HCT116 (cell line): ENCODE data around the gene SENP8. TPM values are rescaled to one million over a fixed set of nuclear protein-coding genes. Genes with fewer than 3 reads are reported as not detected.

ENCODE experiments used
- ATAC-seq: fragments of 200-7000 bp; cut with Tn5 transposase; 2 replicates; pipeline ENCODE4 v1.9.1; 2020; ENCODE audit warnings: mild to moderate bottlenecking, moderate library complexity
- BruUV-seq: library from RNA; stranded (reverse); fragments of 400-500 nt; replicated peaks from 2 replicates; lab custom pipeline; 2021; lab: Mats Ljungman, UMichigan
- CTCF ChIA-PET: fragments of 300-600 bp; sonication (Branson Sonifier 250); formaldehyde crosslinking; loops from one replicate; lab custom pipeline; 2021; ENCODE audit warnings: antibody characterized with exemption; lab: Charles Lee
- POLR2A ChIA-PET: fragments of 300-600, 350-600 bp; sonication (Branson Sonifier 250); formaldehyde crosslinking; loops from one replicate; lab custom pipeline; 2021; ENCODE audit warnings: antibody characterized with exemption; lab: Charles Lee
- RAD21 ChIA-PET, 2 experiments: fragments of 300-600 bp; sonication (Branson Sonifier 250); formaldehyde crosslinking; loops; one replicate each; lab custom pipeline; 2023; ENCODE audit warnings: low total read pairs in 2 of 2; ENCODE audit not compliant: uncharacterized antibody in 2 of 2, unreplicated experiment in 2 of 2, low non-redundant PET in 1 of 2; lab: Charles Lee
- DNase-seq: peaks from one replicate; pipeline ENCODE4 v3.0.0-alpha.2; 2010; ENCODE audit warnings: low read depth, low spot score
- H2AFZ ChIP-seq: fragments of 200-600 bp; shearing (Covaris generic), sonication (generic); 2 replicates; pipeline ENCODE4 v1.6.1; 2017; ENCODE audit warnings: low read depth, mixed run types, mixed read lengths, antibody characterized with exemption, low read length; ENCODE audit not compliant: poor library complexity, severe bottlenecking
- H3K27ac ChIP-seq: 2 replicates; pipeline ENCODE4 v1.5.1; 2012; ENCODE audit warnings: low read depth, low read length
- H3K27me3 ChIP-seq: fragments of 200-600 bp; sonication (generic); 2 replicates; pipeline ENCODE4 v1.6.1; 2016; ENCODE audit warnings: mixed run types, low read length, mixed read lengths; ENCODE audit not compliant: insufficient read depth
- H3K36me3 ChIP-seq, 2 experiments: fragments of 200-500 bp in 1 of 2; fragments of 200-600 bp in 1 of 2; sonication (Bioruptor generic) in 1 of 2; sonication (generic) in 1 of 2; 2 replicates each; pipeline versions ENCODE4 v1.5.1 to v1.6.1; 2014 to 2016; ENCODE audit warnings: low read length in 2 of 2, inconsistent platforms in 1 of 2, mixed read lengths in 1 of 2, mixed run types in 1 of 2; ENCODE audit not compliant: insufficient read depth in 2 of 2, control insufficient read depth in 1 of 2
- H3K4me1 ChIP-seq, 2 experiments: fragments of 200-600 bp in 1 of 2; sonication (generic) in 1 of 2; 2 replicates each; pipeline versions ENCODE4 v1.5.1 to v1.6.1; 2012 to 2017; ENCODE audit warnings: low read length in 2 of 2, inconsistent platforms in 1 of 2, mild to moderate bottlenecking in 1 of 2, mixed read lengths in 1 of 2, mixed run types in 1 of 2, moderate library complexity in 1 of 2; ENCODE audit not compliant: insufficient read depth in 2 of 2, control insufficient read depth in 1 of 2
- H3K4me2 ChIP-seq: fragments of 200-600 bp; sonication (generic); 2 replicates; pipeline ENCODE4 v1.6.1; 2017; ENCODE audit warnings: mixed run types, low read length, mixed read lengths
- H3K4me3 ChIP-seq, 2 experiments: fragments of 200-600 bp in 1 of 2; sonication (generic) in 1 of 2; replicated peaks in 1 of 2; 2 replicates each; pipeline ENCODE4 v1.5.1; 2011 to 2016; ENCODE audit warnings: low read length in 2 of 2, control low read depth in 1 of 2, low read depth in 1 of 2, mild to moderate bottlenecking in 1 of 2, mixed read lengths in 1 of 2, mixed run types in 1 of 2
- H3K79me2 ChIP-seq: fragments of 200-600 bp; sonication (generic); 2 replicates; pipeline ENCODE4 v1.6.1; 2017; ENCODE audit warnings: mild to moderate bottlenecking, mixed run types, low read length, moderate library complexity, mixed read lengths; ENCODE audit not compliant: insufficient read depth
- H3K9ac ChIP-seq: fragments of 200-600 bp; sonication (generic); 2 replicates; pipeline ENCODE4 v1.6.1; 2016; ENCODE audit warnings: low read length, mixed read lengths
- H3K9me2 ChIP-seq: fragments of 200-600 bp; sonication (generic), shearing (Covaris generic); 2 replicates; pipeline ENCODE4 v1.6.1; 2017; ENCODE audit warnings: mixed run types, mild to moderate bottlenecking, moderate library complexity; ENCODE audit not compliant: insufficient read depth
- H3K9me3 ChIP-seq, 2 experiments: fragments of 200-500 bp in 1 of 2; fragments of 200-600 bp in 1 of 2; sonication (Bioruptor generic) in 1 of 2; sonication (generic) in 1 of 2; 2 replicates each; pipeline ENCODE4 v1.6.1; 2014 to 2017; ENCODE audit warnings: low read length in 2 of 2, mixed read lengths in 2 of 2, inconsistent platforms in 1 of 2, low read depth in 1 of 2, mild to moderate bottlenecking in 1 of 2, mixed run types in 1 of 2, moderate library complexity in 1 of 2; ENCODE audit not compliant: control insufficient read depth in 1 of 2, insufficient read depth in 1 of 2
- H4K20me1 ChIP-seq: fragments of 200-600 bp; sonication (generic), shearing (Covaris generic); 2 replicates; pipeline ENCODE4 v1.6.1; 2017; ENCODE audit warnings: mixed run types, mild to moderate bottlenecking, moderate library complexity; ENCODE audit not compliant: insufficient read depth
- CBX3 ChIP-seq: IDR thresholded peaks from 2 replicates; pipeline ENCODE4 v1.6.1; 2012; ENCODE audit warnings: low read depth
- CEBPB ChIP-seq: IDR thresholded peaks from 2 replicates; pipeline ENCODE4 v1.6.1; 2012; ENCODE audit warnings: low read depth
- EGR1 ChIP-seq: IDR thresholded peaks from 2 replicates; pipeline ENCODE4 v1.6.1; 2012; ENCODE audit warnings: low read depth
- ELF1 ChIP-seq: IDR thresholded peaks from 2 replicates; pipeline ENCODE4 v1.6.1; 2012; ENCODE audit warnings: low read depth, borderline replicate concordance
- EZH2 ChIP-seq: fragments of 200-600 bp; sonication (generic); IDR thresholded peaks from 2 replicates; pipeline ENCODE4 v1.6.1; 2017; ENCODE audit warnings: antibody characterized with exemption, mixed run types
- EZH2phosphoT487 ChIP-seq: fragments of 200-600 bp; IDR thresholded peaks from 2 replicates; pipeline ENCODE4 v1.6.1; 2018; ENCODE audit warnings: antibody characterized with exemption, borderline replicate concordance
- FOSL1 ChIP-seq: IDR thresholded peaks from 2 replicates; pipeline ENCODE4 v1.6.1; 2012; ENCODE audit warnings: low read depth
- POLR2A ChIP-seq: IDR thresholded peaks from 2 replicates; pipeline ENCODE4 v1.7.0; 2011; ENCODE audit warnings: borderline replicate concordance; ENCODE audit not compliant: insufficient read depth, insufficient read length; ENCODE audit errors: extremely low read depth
- POLR2AphosphoS5 ChIP-seq: IDR thresholded peaks from 2 replicates; pipeline ENCODE4 v1.6.1; 2011; ENCODE audit warnings: mild to moderate bottlenecking, low read depth, low read length, moderate library complexity
- RAD21 ChIP-seq: IDR thresholded peaks from 2 replicates; pipeline ENCODE4 v1.6.1; 2012; ENCODE audit warnings: low read depth, mild to moderate bottlenecking
- SIN3A ChIP-seq: IDR thresholded peaks from 2 replicates; pipeline ENCODE4 v1.6.1; 2012; ENCODE audit warnings: low read depth
- SRF ChIP-seq: IDR thresholded peaks from 2 replicates; pipeline ENCODE4 v1.6.1; 2012; ENCODE audit warnings: low read depth
- YY1 ChIP-seq: IDR thresholded peaks from 2 replicates; pipeline ENCODE4 v1.6.1; 2011; ENCODE audit warnings: low read length, low read depth, moderate library complexity, mild to moderate bottlenecking; ENCODE audit not compliant: insufficient replicate concordance; ENCODE audit errors: extremely low read depth
- ZFX ChIP-seq: fragments of 450-650 bp; IDR thresholded peaks from 2 replicates; pipeline ENCODE4 v1.6.1; 2017
- ZNF274 ChIP-seq: fragments of 200-500 bp; sonication (Bioruptor generic); IDR thresholded peaks from 2 replicates; pipeline ENCODE4 v1.6.1; 2014; ENCODE audit warnings: mild to moderate bottlenecking, low read depth, low read length, inconsistent platforms
- intact Hi-C: fragments of 100-400 bp; cut with micrococcal nuclease; formaldehyde crosslinking; loops from 2 replicates; pipeline ENCODE4 v1.10.0; 2022
- total RNA-seq: library from RNA; stranded (reverse); gene quantifications from one replicate; pipeline ENCODE4 v1.2.1, GENCODE V29; 2021; ENCODE audit not compliant: unreplicated experiment
- TF ChIP-seq, protein P1 (sequence below): IDR thresholded peaks from 2 replicates; pipeline ENCODE4 v1.6.1; 2012

SENP8 gene
- total RNA-seq, 1 experiment from 2014 or later, result 3.8 TPM

DNA sequence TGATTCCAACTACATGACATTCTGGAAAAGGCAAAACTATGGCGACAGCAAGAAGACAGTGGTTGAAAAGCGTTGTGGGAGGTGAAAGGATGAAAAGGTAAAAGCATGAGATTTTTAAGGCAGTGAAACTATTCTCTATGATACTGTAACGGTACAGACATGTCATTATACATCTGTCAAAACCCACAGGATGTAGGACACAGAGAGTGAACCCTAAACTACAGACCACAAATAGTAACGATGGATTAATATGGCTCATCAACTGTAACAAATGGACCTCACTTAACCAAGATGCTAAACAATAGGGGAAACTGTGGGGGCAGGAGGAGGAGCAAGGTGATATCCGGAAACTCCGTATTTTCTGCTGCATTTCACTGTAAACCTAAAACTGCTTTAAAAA lies 39.3 kb upstream of the SENP8 start:
- H4K20me1 ChIP-seq, result no peaks in the 10 kb centered on the region
- no peaks in the 10 kb centered on the region for H3K4me1 ChIP-seq
- intact Hi-C loops, result no loop called here

DNA sequence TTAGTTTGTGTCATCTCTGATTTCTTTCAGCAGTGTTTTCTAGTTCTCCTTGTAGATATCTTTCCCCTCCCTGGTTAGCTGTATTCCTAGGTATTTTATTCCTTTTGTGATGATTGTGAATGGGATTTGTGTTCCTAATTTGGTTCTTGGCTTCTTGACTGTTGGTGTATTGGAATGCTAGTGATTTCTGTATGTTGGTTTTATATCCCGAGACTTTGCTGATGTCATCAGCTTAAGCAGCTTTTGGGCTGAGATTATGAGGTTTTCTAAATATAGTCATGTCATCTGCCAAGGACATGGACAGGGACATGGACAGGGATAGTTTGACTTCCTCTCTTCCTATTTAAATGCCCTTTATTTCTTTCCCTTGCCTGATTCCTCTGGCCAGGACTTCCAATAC lies 36.0 kb upstream of the SENP8 start:
- POLR2A ChIA-PET, result no interaction called here
- Histone ChIP-seq H3K9ac (no peak overlapping the region), H3K36me3 (no peaks in the 10 kb centered on the region), H3K9me2 (no peaks in the 10 kb centered on the region), H3K9me3 (no peaks in the 10 kb centered on the region; a peak in 1 of 4 replicates), H3K4me1 (no peaks in the 10 kb centered on the region), H3K27me3 (no peaks in the 10 kb centered on the region), H3K4me3 (no peak overlapping the region), H3K27ac (no peak overlapping the region), H4K20me1 (no peaks in the 10 kb centered on the region), H3K4me2 (no peak overlapping the region), H3K79me2 (no peaks in the 10 kb centered on the region), H2AFZ (no peak overlapping the region)
- CTCF ChIA-PET, result no interaction called here
- intact Hi-C loops, result no loop called here
- RAD21 ChIA-PET, result no interaction called here
- TF ChIP-seq FOSL1, result no peak
- TF ChIP-seq ZFX, result no peak
- TF ChIP-seq ELF1, result no peak
- no peak for TF ChIP-seq POLR2A
- no TSS peak for BruUV-seq
- no peak for DNase-seq
- ATAC-seq, result no peak

More for the DNA sequence above, 39.3 kb upstream of the SENP8 start:
- TF ChIP-seq EZH2 (no peak), CBX3 (no peak), CEBPB (no peak), ZFX (no peak), POLR2AphosphoS5 (no peak), SIN3A (no peak), EZH2phosphoT487 (no peak), YY1 (no peak), SRF (no peak), EGR1 (no peak), RAD21 (no peak), ZNF274 (no peak)
- TF ChIP-seq, protein P1, sequence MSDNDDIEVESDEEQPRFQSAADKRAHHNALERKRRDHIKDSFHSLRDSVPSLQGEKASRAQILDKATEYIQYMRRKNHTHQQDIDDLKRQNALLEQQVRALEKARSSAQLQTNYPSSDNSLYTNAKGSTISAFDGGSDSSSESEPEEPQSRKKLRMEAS, result no peak
- TF ChIP-seq, all 23 proteins: peak for 0
- H3K9ac ChIP-seq, result no peak overlapping the region
- ChIA-PET POLR2A (no interaction called here), RAD21 (no interaction called here), CTCF (no interaction called here)
- H3K27me3 ChIP-seq, result no peaks in the 10 kb centered on the region
- no peak for ATAC-seq
- no peaks in the 10 kb centered on the region for H3K79me2 ChIP-seq
- no peak overlapping the region for H2AFZ ChIP-seq
- no peak overlapping the region for H3K27ac ChIP-seq
- H3K4me3 ChIP-seq, result no peak overlapping the region
- H3K9me3 ChIP-seq, result no peaks in the 10 kb centered on the region
- BruUV-seq, result no TSS peak
- no peaks in the 10 kb centered on the region for H3K9me2 ChIP-seq
- no peak for DNase-seq
- H3K4me2 ChIP-seq, result no peak overlapping the region
- no peaks in the 10 kb centered on the region for H3K36me3 ChIP-seq
